Activated CD4-positive, alpha-beta T cell treated with anti-CD3 and anti-CD28 coated beads for 24 hours (primary cell): ENCODE data around the gene WNK1.

Experiments
- DNase-seq, 2 donors: peaks; one replicate each; pipeline ENCODE4 v3.0.0-alpha.2; 2020; ENCODE audit warnings: low read depth in 2 of 2

The WNK1 gene

GRCh38 chr12:951176-951575, 198.8 kb downstream of the WNK1 start:
- no peak for DNase-seq

- no peak for DNase-seq
These were observed 201.4 kb downstream of the WNK1 start for GRCh38 chr12:953776-954175.

GRCh38 chr12:954741-955140, 202.4 kb downstream of the WNK1 start:
- DNase-seq, result no peak

GRCh38 chr12:955939-956338, 203.6 kb downstream of the WNK1 start:
- DNase-seq, result no peak

- no peak for DNase-seq
These were observed 206.3 kb downstream of the WNK1 start for GRCh38 chr12:958588-959123.
